Progenitor cell of endocrine pancreas (in vitro differentiated cells): Measurements from ENCODE around the gene KCNQ1. TPM values are rescaled to one million over a fixed set of nuclear protein-coding genes. Genes with fewer than 3 reads are reported as not detected.

ENCODE experiments used
- DNase-seq: peaks from one replicate; pipeline ENCODE4 v3.0.0; 2021; ENCODE audit warnings: low spot score; ENCODE audit not compliant: unreplicated experiment
- H3K27ac Mint-ChIP-seq: 2 replicates; pipeline ENCODE4 v1.8.0; 2021; ENCODE audit warnings: mild to moderate bottlenecking, moderate library complexity, mixed read lengths
- H3K27me3 Mint-ChIP-seq: 2 replicates; pipeline ENCODE4 v1.8.0; 2021; ENCODE audit warnings: mixed read lengths
- H3K36me3 Mint-ChIP-seq: 2 replicates; pipeline ENCODE4 v1.8.0; 2022; ENCODE audit warnings: mixed read lengths; ENCODE audit not compliant: insufficient read depth
- H3K4me1 Mint-ChIP-seq: 2 replicates; pipeline ENCODE4 v1.8.0; 2021; ENCODE audit warnings: low read depth, mixed read lengths
- H3K4me3 Mint-ChIP-seq: 2 replicates; pipeline ENCODE4 v1.8.0; 2021; ENCODE audit warnings: low read depth, mild to moderate bottlenecking, moderate library complexity, mixed read lengths
- H3K9me3 Mint-ChIP-seq: 2 replicates; pipeline ENCODE4 v1.8.0; 2021; ENCODE audit warnings: low read depth, mixed read lengths
- total RNA-seq: library from RNA; stranded (reverse); gene quantifications from 2 replicates; pipeline ENCODE4 v1.2.1, GENCODE V29; 2021
- TF ChIP-seq, protein P1 (sequence below): fragments of 200-600 bp; sonication (generic); IDR thresholded peaks from one replicate; pipeline ENCODE4 v1.5.0; 2021; ENCODE audit warnings: antibody characterized with exemption, mild to moderate bottlenecking; ENCODE audit not compliant: unreplicated experiment

KCNQ1 gene
- total RNA-seq, 1 donor from 2014 or later, result 3.3 TPM

DNA sequence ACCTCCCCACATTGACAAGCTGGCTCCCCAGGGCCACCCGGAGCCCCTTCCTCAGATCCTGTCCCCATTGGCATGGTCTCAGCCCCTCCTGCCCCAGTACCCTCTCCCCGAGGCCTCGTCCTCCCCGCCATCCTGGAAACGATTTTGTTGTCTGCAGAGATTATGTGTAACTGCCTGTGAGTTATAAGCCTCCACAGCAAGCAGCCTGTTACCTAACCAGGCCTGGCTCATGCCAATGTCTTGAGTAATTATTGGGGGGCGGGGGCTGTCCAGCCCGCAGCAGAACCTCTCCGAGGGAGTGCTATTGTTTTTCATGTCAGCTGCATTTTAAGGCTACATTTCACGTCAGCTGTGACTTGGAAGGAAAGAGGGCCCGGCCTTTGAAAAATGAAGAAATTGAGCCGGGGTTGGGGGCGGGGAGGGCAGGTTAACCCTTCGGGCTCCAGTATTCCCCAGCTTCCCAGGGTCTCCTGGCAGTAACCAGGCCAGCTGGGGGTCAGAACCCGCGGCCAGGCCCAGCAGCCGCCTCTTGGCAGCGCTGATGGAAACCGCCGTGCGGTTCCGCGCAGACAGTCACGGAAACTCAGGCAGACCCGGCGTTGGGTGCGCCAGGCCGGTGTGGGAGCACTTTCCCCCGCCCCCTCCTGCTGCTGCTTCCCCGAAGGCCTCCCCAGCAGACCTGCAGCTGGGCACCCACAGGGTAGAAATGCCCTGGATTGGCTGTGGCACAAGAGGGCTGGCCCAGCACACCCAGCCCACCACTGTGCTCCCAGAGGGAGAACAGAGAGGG lies 381.3 kb downstream of the KCNQ1 start:
- H3K4me3 Mint-ChIP-seq, result no peak overlapping the region
- TF ChIP-seq, protein P1, sequence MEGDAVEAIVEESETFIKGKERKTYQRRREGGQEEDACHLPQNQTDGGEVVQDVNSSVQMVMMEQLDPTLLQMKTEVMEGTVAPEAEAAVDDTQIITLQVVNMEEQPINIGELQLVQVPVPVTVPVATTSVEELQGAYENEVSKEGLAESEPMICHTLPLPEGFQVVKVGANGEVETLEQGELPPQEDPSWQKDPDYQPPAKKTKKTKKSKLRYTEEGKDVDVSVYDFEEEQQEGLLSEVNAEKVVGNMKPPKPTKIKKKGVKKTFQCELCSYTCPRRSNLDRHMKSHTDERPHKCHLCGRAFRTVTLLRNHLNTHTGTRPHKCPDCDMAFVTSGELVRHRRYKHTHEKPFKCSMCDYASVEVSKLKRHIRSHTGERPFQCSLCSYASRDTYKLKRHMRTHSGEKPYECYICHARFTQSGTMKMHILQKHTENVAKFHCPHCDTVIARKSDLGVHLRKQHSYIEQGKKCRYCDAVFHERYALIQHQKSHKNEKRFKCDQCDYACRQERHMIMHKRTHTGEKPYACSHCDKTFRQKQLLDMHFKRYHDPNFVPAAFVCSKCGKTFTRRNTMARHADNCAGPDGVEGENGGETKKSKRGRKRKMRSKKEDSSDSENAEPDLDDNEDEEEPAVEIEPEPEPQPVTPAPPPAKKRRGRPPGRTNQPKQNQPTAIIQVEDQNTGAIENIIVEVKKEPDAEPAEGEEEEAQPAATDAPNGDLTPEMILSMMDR, result no peak
- no peak overlapping the region for H3K27ac Mint-ChIP-seq
- peaks cover 9% of the 10 kb centered on the region for H3K4me1 Mint-ChIP-seq
- H3K27me3 Mint-ChIP-seq, result peaks cover 45% of the 10 kb centered on the region
- DNase-seq, result no peak
- peaks cover 17% of the 10 kb centered on the region for H3K36me3 Mint-ChIP-seq
- H3K9me3 Mint-ChIP-seq, result peaks cover 36% of the 10 kb centered on the region

DNA sequence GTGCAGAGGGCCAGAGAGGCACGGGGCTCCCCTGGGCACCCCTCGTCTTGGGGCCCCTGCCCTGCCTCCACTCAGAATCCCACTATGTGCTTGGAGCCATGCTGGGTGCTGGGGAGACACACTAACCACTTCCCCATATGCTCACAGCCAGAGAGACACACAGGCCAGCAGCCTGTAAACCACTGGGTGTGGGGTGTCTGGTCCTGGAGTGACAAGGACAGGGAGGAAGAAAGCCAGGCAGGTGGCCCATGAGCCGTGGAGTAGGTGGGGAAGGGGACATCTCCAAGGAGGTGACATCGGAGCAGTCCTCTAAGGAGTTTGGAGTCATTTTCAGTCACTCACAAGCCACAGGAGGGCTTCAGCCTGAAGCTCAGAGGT lies 381.9 kb downstream of the KCNQ1 start:
- TF ChIP-seq, protein P1, result no peak
- no peak overlapping the region for H3K27ac Mint-ChIP-seq
- no peak for DNase-seq
- peaks cover 17% of the 10 kb centered on the region for H3K36me3 Mint-ChIP-seq
- peaks cover 36% of the 10 kb centered on the region for H3K9me3 Mint-ChIP-seq
- H3K27me3 Mint-ChIP-seq, result peaks cover 44% of the 10 kb centered on the region
- H3K4me3 Mint-ChIP-seq, result no peak overlapping the region
- H3K4me1 Mint-ChIP-seq, result peaks cover 9% of the 10 kb centered on the region

- peaks cover 34% of the 10 kb centered on the region for H3K9me3 Mint-ChIP-seq
- no peak overlapping the region for H3K4me3 Mint-ChIP-seq
- no peak overlapping the region for H3K27ac Mint-ChIP-seq
- DNase-seq, result no peak
- peaks cover 41% of the 10 kb centered on the region for H3K27me3 Mint-ChIP-seq
- H3K4me1 Mint-ChIP-seq, result peaks cover 9% of the 10 kb centered on the region
- TF ChIP-seq, protein P1, result no peak
- H3K36me3 Mint-ChIP-seq, result peaks cover 17% of the 10 kb centered on the region
Measured at GRCh38 chr11:2827256-2827655, 382.4 kb downstream of the KCNQ1 start.

GRCh38 chr11:2827792-2828191 lies 383.0 kb downstream of the KCNQ1 start:
- TF ChIP-seq, protein P1, result no peak
- no peak overlapping the region for H3K27ac Mint-ChIP-seq
- peaks cover 29% of the 10 kb centered on the region for H3K9me3 Mint-ChIP-seq
- H3K4me3 Mint-ChIP-seq, result no peak overlapping the region
- peaks cover 13% of the 10 kb centered on the region for H3K36me3 Mint-ChIP-seq
- peaks cover 9% of the 10 kb centered on the region for H3K4me1 Mint-ChIP-seq
- H3K27me3 Mint-ChIP-seq, result peaks cover 36% of the 10 kb centered on the region
- no peak for DNase-seq

DNA sequence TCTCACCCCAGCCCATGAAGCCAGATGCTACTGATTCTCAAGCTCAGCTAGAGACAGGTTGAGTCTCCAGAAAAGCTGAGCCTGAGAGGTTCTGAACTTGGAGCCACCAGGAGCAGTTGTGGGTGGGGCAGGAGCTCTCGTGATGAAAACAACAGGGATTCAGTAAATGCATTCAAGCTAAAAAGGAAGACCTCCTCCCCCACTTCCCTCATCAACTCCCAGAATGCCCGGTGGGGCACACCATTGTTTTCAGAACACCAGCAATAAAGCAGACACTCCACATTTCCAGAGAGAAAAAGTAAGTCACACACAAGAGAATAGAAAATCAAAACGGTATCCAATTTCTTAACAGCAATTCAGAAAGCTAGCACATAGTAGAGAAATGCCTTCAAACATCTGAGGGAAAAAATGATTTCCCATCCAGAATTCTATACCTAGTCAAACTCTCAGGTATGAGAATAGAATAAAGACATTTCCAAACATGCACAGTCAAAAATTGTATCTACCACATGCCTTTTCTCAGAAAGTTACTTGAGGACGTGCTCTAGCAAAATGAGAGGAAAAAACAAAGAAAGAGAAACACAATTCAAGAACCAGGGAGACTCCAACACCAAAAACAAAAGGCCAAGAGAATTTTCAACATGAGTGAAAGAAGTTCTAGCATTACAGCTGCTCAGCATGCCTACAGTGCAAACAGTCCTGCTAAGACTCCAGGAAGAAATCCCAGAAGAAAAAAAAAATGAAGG lies 383.9 kb downstream of the KCNQ1 start:
- H3K4me1 Mint-ChIP-seq, result peaks cover 9% of the 10 kb centered on the region
- no peak overlapping the region for H3K4me3 Mint-ChIP-seq
- TF ChIP-seq, protein P1, result no peak
- H3K27ac Mint-ChIP-seq, result no peak overlapping the region
- peaks cover 31% of the 10 kb centered on the region for H3K27me3 Mint-ChIP-seq
- H3K36me3 Mint-ChIP-seq, result peaks cover 9% of the 10 kb centered on the region
- peaks cover 19% of the 10 kb centered on the region for H3K9me3 Mint-ChIP-seq
- DNase-seq, result no peak
